NB4 (cell line): ENCODE data around the gene KLHL10.

ENCODE experiments used
- DNase-seq: peaks from one replicate; pipeline ENCODE4 v3.0.0; 2010; ENCODE audit warnings: low read depth
- H3K4me3 ChIP-seq: one replicate; pipeline ENCODE4 v1.5.1; 2011; ENCODE audit warnings: mild to moderate bottlenecking, low read depth, low read length, moderate library complexity
- CTCF ChIP-seq: IDR thresholded peaks from one replicate; pipeline ENCODE4 v1.5.1; 2012; ENCODE audit warnings: low read depth, low read length
- MAX ChIP-seq: IDR thresholded peaks from 2 replicates; pipeline ENCODE4 v1.6.1; 2011; ENCODE audit warnings: low read depth, low read length
- MYC ChIP-seq: IDR thresholded peaks from 2 replicates; pipeline ENCODE4 v1.6.1; 2011; ENCODE audit warnings: low read depth, low read length
- POLR2A ChIP-seq: IDR thresholded peaks from 2 replicates; pipeline ENCODE4 v1.6.1; 2011; ENCODE audit warnings: mild to moderate bottlenecking; ENCODE audit not compliant: insufficient read length; ENCODE audit errors: extremely low read depth

KLHL10 gene

DNA sequence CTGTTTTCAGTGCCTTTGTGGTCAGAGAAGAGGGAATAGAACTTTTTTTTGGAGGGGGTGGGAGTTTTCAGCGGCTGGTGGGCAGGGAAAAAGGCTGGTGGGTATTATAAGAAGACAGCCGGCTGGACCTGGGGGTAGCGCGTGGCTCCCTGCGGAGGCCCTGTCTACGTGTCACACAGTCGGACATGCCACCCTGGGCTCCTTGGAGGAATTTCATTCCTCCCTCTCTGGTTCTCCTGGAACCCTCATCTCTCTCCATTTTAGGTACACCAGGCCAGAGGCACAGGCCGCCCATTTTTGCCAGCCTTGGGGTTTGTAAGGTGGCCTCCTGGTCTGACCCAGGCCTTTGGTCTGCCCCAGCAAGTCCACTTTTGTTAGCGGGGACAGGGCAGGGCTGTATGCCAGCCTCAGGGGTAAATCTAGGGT lies 23.9 kb upstream of the KLHL10 start:
- H3K4me3 ChIP-seq: no peak overlapping the region
- TF ChIP-seq POLR2A (no peak), CTCF (no peak), MAX (no peak), MYC (no peak)
- DNase-seq: no peak

GRCh38 chr17:41814195-41814594 lies 23.4 kb upstream of the KLHL10 start:
- H3K4me3 ChIP-seq: no peak overlapping the region
- no peak for DNase-seq
- TF ChIP-seq MAX (no peak), POLR2A (no peak), CTCF (no peak), MYC (no peak)

DNA sequence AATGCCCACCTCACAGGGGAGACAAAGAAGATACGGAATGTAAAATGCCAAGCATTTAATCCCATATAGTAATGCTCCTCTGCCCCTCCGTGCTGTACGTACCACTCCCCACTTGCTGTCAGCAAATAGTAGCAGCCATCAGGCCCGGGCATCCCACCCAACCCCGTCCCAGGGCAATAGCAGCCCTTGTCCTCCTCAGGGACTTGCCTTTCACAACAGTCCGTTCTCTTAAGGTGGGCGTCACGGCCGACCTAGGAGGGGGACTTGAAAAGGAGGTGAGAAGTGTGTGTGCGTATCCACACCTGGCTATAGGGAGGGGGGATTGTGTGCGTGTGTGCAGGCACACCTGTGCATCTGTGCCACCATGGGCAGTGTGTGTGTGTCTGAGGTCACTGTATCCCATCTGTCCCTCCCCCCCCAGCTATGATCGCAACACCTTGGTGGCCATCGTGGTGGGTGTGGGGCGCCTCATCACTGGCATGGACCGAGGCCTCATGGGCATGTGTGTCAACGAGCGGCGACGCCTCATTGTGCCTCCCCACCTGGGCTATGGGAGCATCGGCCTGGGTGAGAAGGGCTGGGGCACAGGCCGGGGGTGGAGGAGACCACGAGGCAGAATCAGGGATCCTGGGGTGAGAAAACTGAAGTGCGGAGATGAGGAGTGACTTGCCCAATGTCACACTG lies 20.8 kb upstream of the KLHL10 start:
- TF ChIP-seq CTCF (no peak), MYC (no peak), MAX (no peak), POLR2A (no peak)
- DNase-seq: no peak

DNA sequence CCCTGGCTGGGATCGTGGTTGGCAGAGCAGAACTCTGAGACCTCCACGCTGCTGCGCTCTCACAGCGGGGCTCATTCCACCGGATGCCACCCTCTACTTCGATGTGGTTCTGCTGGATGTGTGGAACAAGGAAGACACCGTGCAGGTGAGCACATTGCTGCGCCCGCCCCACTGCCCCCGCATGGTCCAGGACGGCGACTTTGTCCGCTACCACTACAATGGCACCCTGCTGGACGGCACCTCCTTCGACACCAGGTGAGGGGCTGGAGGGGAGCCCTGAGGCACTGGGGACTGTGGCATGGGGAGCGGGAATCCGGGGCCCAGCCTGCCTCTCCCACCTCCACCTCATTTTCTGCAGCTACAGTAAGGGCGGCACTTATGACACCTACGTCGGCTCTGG lies 19.6 kb upstream of the KLHL10 start:
- H3K4me3 ChIP-seq: no peak overlapping the region
- TF ChIP-seq MAX (no peak), CTCF (no peak), MYC (no peak), POLR2A (no peak)
- no peak for DNase-seq

More for the DNA sequence above, 20.8 kb upstream of the KLHL10 start:
- H3K4me3 ChIP-seq: no peak overlapping the region

DNA sequence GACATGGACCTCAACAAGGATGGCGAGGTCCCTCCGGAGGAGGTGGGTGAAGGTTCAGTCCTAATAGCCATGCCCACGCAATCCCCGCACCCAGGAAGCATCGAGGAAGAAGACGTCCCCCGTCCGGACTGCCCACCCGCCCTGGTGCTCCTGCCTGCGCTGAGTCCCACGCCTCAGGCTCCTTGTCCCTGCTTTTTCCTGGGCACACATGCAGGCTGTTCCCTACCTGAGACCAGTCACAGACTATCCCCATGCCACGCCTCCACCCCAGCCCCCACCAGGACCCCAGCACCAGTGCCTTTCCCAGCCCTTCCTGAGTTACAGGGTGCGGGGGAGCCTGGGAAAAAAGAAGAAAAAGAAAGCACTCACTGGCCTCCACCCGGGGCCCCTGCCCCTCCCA lies 15.8 kb upstream of the KLHL10 start:
- H3K4me3 ChIP-seq: no peak overlapping the region
- DNase-seq: no peak
- TF ChIP-seq CTCF (no peak), MYC (no peak), POLR2A (no peak), MAX (no peak)
